Nephron (organoid): Measurements from ENCODE around the gene BRSK1.
A peak's percentile ranks its signal among the peaks of the same experiment; 100 is the strongest.

Experiments
- H3K27ac Mint-ChIP-seq, 3 experiments: 2 replicates each; pipeline ENCODE4 v1.8.0; 2020; ENCODE audit warnings: mixed read lengths in 3 of 3, mild to moderate bottlenecking in 2 of 3, moderate library complexity in 1 of 3
- H3K27me3 Mint-ChIP-seq: 2 replicates; pipeline ENCODE4 v1.8.0; 2021; ENCODE audit warnings: low read depth, mild to moderate bottlenecking, moderate library complexity, mixed read lengths
- H3K36me3 Mint-ChIP-seq: 2 replicates; pipeline ENCODE4 v1.8.0; 2020; ENCODE audit warnings: low read depth, mixed read lengths
- H3K4me1 Mint-ChIP-seq: 2 replicates; pipeline ENCODE4 v1.8.0; 2020; ENCODE audit warnings: mixed read lengths
- H3K4me3 Mint-ChIP-seq, 3 experiments: 2 replicates each; pipeline ENCODE4 v1.8.0; 2020; ENCODE audit warnings: mild to moderate bottlenecking in 3 of 3, mixed read lengths in 3 of 3, moderate library complexity in 2 of 3
- H3K9me3 Mint-ChIP-seq: 2 replicates; pipeline ENCODE4 v1.8.0; 2020; ENCODE audit warnings: mixed read lengths
- TF ChIP-seq, protein P1 (sequence below), 3 experiments: fragments of 200-600 bp; sonication (generic); IDR thresholded peaks; one replicate each; pipeline ENCODE4 v1.5.0; 2021; ENCODE audit warnings: antibody characterized with exemption in 3 of 3; ENCODE audit not compliant: unreplicated experiment in 3 of 3

Gene BRSK1

DNA sequence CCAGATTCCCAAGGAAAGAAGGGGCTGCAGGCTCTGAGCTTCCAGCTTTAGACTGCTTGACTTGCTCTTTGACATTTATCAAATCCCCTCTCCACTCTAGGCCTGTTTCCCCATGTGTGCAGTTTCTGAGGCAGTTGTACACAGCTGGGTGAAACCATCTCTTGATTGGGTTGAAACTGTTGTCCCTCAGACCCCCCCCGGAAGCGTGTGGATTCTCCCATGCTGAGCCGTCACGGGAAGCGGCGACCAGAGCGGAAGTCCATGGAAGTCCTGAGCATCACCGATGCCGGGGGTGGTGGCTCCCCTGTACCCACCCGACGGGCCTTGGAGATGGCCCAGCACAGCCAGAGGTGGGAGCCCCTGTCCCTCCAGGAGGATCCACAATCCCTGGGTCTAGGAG, 19.7 kb downstream of the BRSK1 start:
- H3K36me3 Mint-ChIP-seq = peaks cover 52% of the 10 kb centered on the region
- H3K4me1 Mint-ChIP-seq = peaks cover 8% of the 10 kb centered on the region
- H3K9me3 Mint-ChIP-seq = no peaks in the 10 kb centered on the region
- no peak overlapping the region for H3K27ac Mint-ChIP-seq
- H3K4me3 Mint-ChIP-seq = no peak overlapping the region
- TF ChIP-seq, protein P1, sequence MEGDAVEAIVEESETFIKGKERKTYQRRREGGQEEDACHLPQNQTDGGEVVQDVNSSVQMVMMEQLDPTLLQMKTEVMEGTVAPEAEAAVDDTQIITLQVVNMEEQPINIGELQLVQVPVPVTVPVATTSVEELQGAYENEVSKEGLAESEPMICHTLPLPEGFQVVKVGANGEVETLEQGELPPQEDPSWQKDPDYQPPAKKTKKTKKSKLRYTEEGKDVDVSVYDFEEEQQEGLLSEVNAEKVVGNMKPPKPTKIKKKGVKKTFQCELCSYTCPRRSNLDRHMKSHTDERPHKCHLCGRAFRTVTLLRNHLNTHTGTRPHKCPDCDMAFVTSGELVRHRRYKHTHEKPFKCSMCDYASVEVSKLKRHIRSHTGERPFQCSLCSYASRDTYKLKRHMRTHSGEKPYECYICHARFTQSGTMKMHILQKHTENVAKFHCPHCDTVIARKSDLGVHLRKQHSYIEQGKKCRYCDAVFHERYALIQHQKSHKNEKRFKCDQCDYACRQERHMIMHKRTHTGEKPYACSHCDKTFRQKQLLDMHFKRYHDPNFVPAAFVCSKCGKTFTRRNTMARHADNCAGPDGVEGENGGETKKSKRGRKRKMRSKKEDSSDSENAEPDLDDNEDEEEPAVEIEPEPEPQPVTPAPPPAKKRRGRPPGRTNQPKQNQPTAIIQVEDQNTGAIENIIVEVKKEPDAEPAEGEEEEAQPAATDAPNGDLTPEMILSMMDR (IDR thresholded peaks at IDR 0.05; ENCODE audit: unreplicated experiment in 3 of 3) = no peak
- no peaks in the 10 kb centered on the region for H3K27me3 Mint-ChIP-seq

DNA sequence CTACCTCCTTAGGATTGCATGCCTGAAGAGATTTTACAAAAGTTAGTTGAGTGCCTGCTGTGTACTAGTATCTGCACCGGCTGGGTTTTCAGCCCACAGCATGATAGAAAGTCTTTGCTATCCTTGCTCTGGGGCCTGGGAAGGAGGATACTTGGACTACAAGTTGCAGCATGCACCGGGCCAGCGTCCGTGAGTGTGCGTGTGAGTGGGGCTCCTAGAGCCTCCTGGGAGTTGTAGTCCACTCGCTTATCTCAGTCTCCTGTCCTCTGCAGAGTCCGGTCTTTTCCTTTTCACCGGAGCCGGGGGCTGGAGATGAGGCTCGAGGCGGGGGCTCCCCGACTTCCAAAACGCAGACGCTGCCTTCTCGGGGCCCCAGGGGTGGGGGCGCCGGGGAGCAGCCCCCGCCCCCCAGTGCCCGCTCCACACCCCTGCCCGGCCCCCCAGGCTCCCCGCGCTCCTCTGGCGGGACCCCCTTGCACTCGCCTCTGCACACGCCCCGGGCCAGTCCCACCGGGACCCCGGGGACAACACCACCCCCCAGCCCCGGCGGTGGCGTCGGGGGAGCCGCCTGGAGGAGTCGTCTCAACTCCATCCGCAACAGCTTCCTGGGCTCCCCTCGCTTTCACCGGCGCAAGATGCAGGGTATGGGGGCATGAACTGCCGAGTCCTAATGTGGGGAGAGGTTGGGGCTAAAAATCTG, 20.6 kb downstream of the BRSK1 start:
- Mint-ChIP-seq H3K9me3 (no peaks in the 10 kb centered on the region), H3K27ac (no peak overlapping the region), H3K4me1 (peaks cover 8% of the 10 kb centered on the region), H3K27me3 (no peaks in the 10 kb centered on the region), H3K4me3 (no peak overlapping the region), H3K36me3 (peaks cover 55% of the 10 kb centered on the region)
- TF ChIP-seq, protein P1 (IDR thresholded peaks at IDR 0.05; ENCODE audit: unreplicated experiment in 3 of 3) = no peak

DNA sequence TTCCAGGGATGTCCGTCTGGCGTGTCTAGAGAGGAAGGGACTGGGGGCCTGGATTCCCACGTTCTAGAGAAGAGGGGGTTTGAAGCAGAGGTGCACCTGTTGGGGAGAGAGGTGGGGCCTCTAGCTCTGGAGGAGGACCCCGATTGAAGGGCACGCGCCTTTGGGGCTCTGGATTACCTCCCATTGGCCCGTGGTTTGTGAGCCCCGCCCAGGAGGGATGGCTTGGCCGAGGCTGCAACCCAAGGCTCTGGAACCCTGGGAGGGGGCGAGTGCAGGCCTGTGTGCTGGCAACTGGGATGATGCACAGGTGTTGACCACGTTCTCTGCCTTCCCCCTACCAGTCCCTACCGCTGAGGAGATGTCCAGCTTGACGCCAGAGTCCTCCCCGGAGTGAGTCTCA, 21.2 kb downstream of the BRSK1 start:
- Mint-ChIP-seq H3K27ac (no peak overlapping the region), H3K27me3 (no peaks in the 10 kb centered on the region), H3K9me3 (no peaks in the 10 kb centered on the region), H3K36me3 (peaks cover 53% of the 10 kb centered on the region), H3K4me3 (no peak overlapping the region), H3K4me1 (peaks cover 8% of the 10 kb centered on the region)
- TF ChIP-seq, protein P1 (IDR thresholded peaks at IDR 0.05; ENCODE audit: unreplicated experiment in 3 of 3) = no peak

DNA sequence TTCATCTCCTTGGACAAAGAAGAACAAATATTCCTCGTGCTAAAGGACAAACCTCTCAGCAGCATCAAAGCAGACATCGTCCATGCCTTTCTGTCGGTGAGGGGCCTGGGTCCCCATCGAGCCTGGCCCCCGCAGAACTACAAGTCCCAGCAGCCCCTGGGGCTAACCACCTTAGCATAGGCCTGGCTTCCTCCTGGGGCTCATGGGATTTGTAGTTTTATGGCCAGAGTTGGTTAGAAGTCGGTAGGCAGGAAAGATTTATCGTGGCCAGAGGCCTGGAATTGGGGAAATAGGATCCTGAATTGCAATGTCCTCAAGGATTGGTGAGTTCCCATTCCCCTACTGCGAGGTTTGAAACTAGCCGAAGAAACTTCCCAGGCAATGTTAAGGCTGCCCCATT, 21.7 kb downstream of the BRSK1 start:
- no peaks in the 10 kb centered on the region for H3K27me3 Mint-ChIP-seq
- peak overlapping the region in 1 of 3 experiments; percentile 77 for H3K27ac Mint-ChIP-seq
- peaks cover 8% of the 10 kb centered on the region for H3K4me1 Mint-ChIP-seq
- no peaks in the 10 kb centered on the region for H3K9me3 Mint-ChIP-seq
- no peak overlapping the region for H3K4me3 Mint-ChIP-seq
- peaks cover 57% of the 10 kb centered on the region for H3K36me3 Mint-ChIP-seq
- TF ChIP-seq, protein P1 (IDR thresholded peaks at IDR 0.05; ENCODE audit: unreplicated experiment in 3 of 3) = no peak

DNA sequence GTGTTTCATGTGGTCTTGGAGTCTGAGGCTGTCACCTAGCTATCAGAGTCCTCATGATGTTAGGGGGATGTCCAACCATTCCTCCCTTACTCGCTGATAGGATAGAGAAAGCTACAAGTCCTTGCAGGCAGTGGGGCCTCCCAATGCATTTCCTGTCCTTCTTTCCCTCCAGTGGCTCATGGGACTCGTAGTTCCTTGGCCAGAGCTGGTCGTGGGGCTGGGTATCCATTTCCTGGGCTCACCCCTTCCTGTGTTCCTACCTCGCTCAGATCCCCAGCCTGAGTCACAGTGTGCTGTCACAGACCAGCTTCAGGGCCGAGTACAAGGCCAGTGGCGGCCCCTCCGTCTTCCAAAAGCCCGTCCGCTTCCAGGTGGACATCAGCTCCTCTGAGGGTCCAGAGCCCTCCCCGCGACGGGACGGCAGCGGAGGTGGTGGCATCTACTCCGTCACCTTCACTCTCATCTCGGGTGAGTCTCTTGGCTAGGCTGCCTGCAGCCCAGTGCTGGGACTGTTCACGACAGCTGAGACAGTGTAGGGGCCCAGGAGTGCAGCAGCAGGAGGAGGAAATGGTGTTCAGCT, 22.3 kb downstream of the BRSK1 start:
- TF ChIP-seq, protein P1 (IDR thresholded peaks at IDR 0.05; ENCODE audit: unreplicated experiment in 3 of 3) = no peak
- no peaks in the 10 kb centered on the region for H3K9me3 Mint-ChIP-seq
- peaks cover 5% of the 10 kb centered on the region for H3K4me1 Mint-ChIP-seq
- H3K36me3 Mint-ChIP-seq = peaks cover 53% of the 10 kb centered on the region
- no peaks in the 10 kb centered on the region for H3K27me3 Mint-ChIP-seq
- peak overlapping the region in 1 of 3 experiments; percentile 77 for H3K27ac Mint-ChIP-seq
- no peak overlapping the region for H3K4me3 Mint-ChIP-seq

DNA sequence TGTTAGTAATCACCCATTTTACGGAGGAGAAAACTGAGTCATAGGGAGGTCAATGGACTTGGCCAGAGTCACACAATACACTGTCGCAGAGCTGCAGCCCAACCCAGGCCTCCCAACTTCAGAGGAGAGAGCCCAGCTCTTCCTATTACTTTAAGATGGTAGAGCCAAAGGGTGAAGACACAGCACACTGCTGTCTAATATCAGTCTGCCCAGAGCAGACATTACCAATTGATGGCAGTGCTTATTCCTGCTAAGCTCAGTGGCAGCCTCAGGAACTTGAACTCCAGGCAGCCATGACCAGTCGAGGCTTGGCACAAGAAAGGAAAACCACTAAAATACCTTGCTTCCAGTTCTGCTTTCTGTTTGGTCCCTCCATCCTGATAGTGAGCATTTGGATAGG, 22.9 kb downstream of the BRSK1 start:
- Mint-ChIP-seq H3K9me3 (no peaks in the 10 kb centered on the region), H3K27ac (no peak overlapping the region), H3K4me3 (no peak overlapping the region), H3K4me1 (peaks cover 5% of the 10 kb centered on the region), H3K27me3 (no peaks in the 10 kb centered on the region), H3K36me3 (peaks cover 53% of the 10 kb centered on the region)
- TF ChIP-seq, protein P1 (IDR thresholded peaks at IDR 0.05; ENCODE audit: unreplicated experiment in 3 of 3) = no peak
